22Rv1 (cell line): ENCODE measurements around the gene ILK.

ENCODE experiments used
- H3K27ac ChIP-seq: fragments of 450-650 bp; 2 replicates; pipeline ENCODE4 v1.5.1; 2017
- CTCF ChIP-seq: fragments of 450-650 bp; IDR thresholded peaks from 2 replicates; pipeline ENCODE4 v1.5.1; 2017; ENCODE audit warnings: mild to moderate bottlenecking
- ZFX ChIP-seq: fragments of 450-650 bp; IDR thresholded peaks from 2 replicates; pipeline ENCODE4 v1.6.1; 2017; ENCODE audit warnings: antibody characterized with exemption, borderline replicate concordance

Gene ILK

GRCh38 chr11:6657346-6657745, 53.8 kb downstream of the ILK start:
- TF ChIP-seq CTCF (no peak), ZFX (no peak)
- H3K27ac ChIP-seq = no peak overlapping the region

GRCh38 chr11:6658647-6659046, 55.1 kb downstream of the ILK start:
- no peak overlapping the region for H3K27ac ChIP-seq
- TF ChIP-seq ZFX (no peak), CTCF (no peak)
